IMR-90 (cell line): ENCODE results near the gene SNAP25. TPM values are rescaled to one million over a fixed set of nuclear protein-coding genes. Genes with fewer than 3 reads are reported as not detected.

Experiments used
- ATAC-seq: fragments of 200-7000 bp; cut with Tn5 transposase; 2 replicates; pipeline ENCODE4 v1.9.1; 2020; ENCODE audit warnings: low read depth, mild to moderate bottlenecking, moderate library complexity
- BruUV-seq: library from RNA; stranded (reverse); fragments of 400-500 nt; replicated peaks from 2 replicates; lab custom pipeline; 2021; lab: Mats Ljungman, UMichigan
- CTCF ChIA-PET: fragments of 300-600 bp; formaldehyde crosslinking; extraction: SDS; loops from one replicate; lab custom pipeline; 2021; ENCODE audit warnings: antibody characterized with exemption; lab: Yijun Ruan, JAX
- POLR2A ChIA-PET: fragments of 300-600 bp; sonication (Branson Sonifier 250); formaldehyde crosslinking; loops from one replicate; lab custom pipeline; 2022; ENCODE audit warnings: antibody characterized with exemption; ENCODE audit not compliant: unreplicated experiment; lab: Charles Lee
- DNase-seq: peaks from one replicate; pipeline ENCODE4 v3.0.0; 2013
- H2AFZ ChIP-seq: replicated peaks from 2 replicates; pipeline ENCODE3; 2013; ENCODE audit warnings: low read length, mild to moderate bottlenecking; ENCODE audit not compliant: poor library complexity
- H2AK5ac ChIP-seq: 2 replicates; pipeline ENCODE4 v1.6.1; 2013; ENCODE audit warnings: low read depth, low read length, inconsistent platforms
- H2AK9ac ChIP-seq: replicated peaks from 2 replicates; pipeline ENCODE3; 2013; ENCODE audit warnings: mild to moderate bottlenecking, low read depth, low read length, moderate library complexity; ENCODE audit not compliant: poor library complexity
- H2BK120ac ChIP-seq: 2 replicates; pipeline ENCODE4 v1.6.1; 2013; ENCODE audit warnings: low read depth, low read length, inconsistent platforms
- H2BK15ac ChIP-seq: 3 replicates; pipeline ENCODE4 v1.6.1; 2013; ENCODE audit warnings: low read depth, low read length, inconsistent platforms
- H2BK20ac ChIP-seq: 2 replicates; pipeline ENCODE4 v1.6.1; 2013; ENCODE audit warnings: low read depth, mild to moderate bottlenecking, inconsistent platforms, low read length, moderate library complexity
- H2BK5ac ChIP-seq: 2 replicates; pipeline ENCODE4 v1.6.1; 2013; ENCODE audit warnings: mild to moderate bottlenecking, low read depth, low read length, inconsistent platforms; ENCODE audit not compliant: poor library complexity, severe bottlenecking
- H3K14ac ChIP-seq: replicated peaks from 2 replicates; pipeline ENCODE4 v1.6.1; 2013; ENCODE audit warnings: low read depth, low read length, inconsistent platforms
- H3K18ac ChIP-seq: 2 replicates; pipeline ENCODE4 v1.6.1; 2013; ENCODE audit warnings: low read depth, low read length, control low read depth
- H3K23ac ChIP-seq: 2 replicates; pipeline ENCODE4 v1.6.1; 2013; ENCODE audit warnings: low read depth, low read length, inconsistent platforms
- H3K27ac ChIP-seq: 2 replicates; pipeline ENCODE4 v1.5.1; 2013; ENCODE audit warnings: mild to moderate bottlenecking, control low read depth, low read length; ENCODE audit not compliant: insufficient read depth
- H3K27me3 ChIP-seq: 2 replicates; pipeline ENCODE4 v1.6.1; 2013; ENCODE audit warnings: low read length; ENCODE audit not compliant: control insufficient read depth, insufficient read depth
- H3K36me3 ChIP-seq: 2 replicates; pipeline ENCODE4 v1.6.1; 2013; ENCODE audit warnings: low read length, mixed read lengths; ENCODE audit not compliant: control insufficient read depth, insufficient read depth
- H3K4ac ChIP-seq: 2 replicates; pipeline ENCODE4 v1.6.1; 2013; ENCODE audit warnings: low read depth, low read length, inconsistent platforms
- H3K4me1 ChIP-seq: 2 replicates; pipeline ENCODE4 v1.6.1; 2013; ENCODE audit warnings: low read length, mixed read lengths; ENCODE audit not compliant: control insufficient read depth, insufficient read depth
- H3K4me2 ChIP-seq: 2 replicates; pipeline ENCODE4 v1.6.1; 2013; ENCODE audit warnings: low read depth, mild to moderate bottlenecking, control low read depth, low read length, moderate library complexity
- H3K4me3 ChIP-seq: 2 replicates; pipeline ENCODE4 v1.5.1; 2013; ENCODE audit warnings: low read depth, mild to moderate bottlenecking, control low read depth, low read length, moderate library complexity; ENCODE audit not compliant: insufficient read depth
- H3K56ac ChIP-seq: 2 replicates; pipeline ENCODE4 v1.6.1; 2013; ENCODE audit warnings: low read length, inconsistent platforms; ENCODE audit not compliant: insufficient read depth; ENCODE audit errors: extremely low read depth
- H3K79me1 ChIP-seq, 2 experiments: 2 replicates each; pipeline ENCODE4 v1.6.1; 2013; ENCODE audit warnings: low read length in 2 of 2, inconsistent platforms in 1 of 2, low read depth in 1 of 2
- H3K9ac ChIP-seq: 2 replicates; pipeline ENCODE4 v1.6.1; 2013; ENCODE audit warnings: low read depth, low read length, control low read depth
- H3K9me1 ChIP-seq: 2 replicates; pipeline ENCODE4 v1.6.1; 2013; ENCODE audit warnings: low read length, inconsistent platforms; ENCODE audit not compliant: insufficient read depth
- H3K9me3 ChIP-seq: 2 replicates; pipeline ENCODE4 v1.6.1; 2013; ENCODE audit warnings: low read length; ENCODE audit not compliant: control insufficient read depth, insufficient read depth
- H4K20me1 ChIP-seq: 2 replicates; pipeline ENCODE4 v1.6.1; 2013; ENCODE audit warnings: low read length, inconsistent platforms; ENCODE audit not compliant: insufficient read depth
- H4K5ac ChIP-seq: 2 replicates; pipeline ENCODE4 v1.6.1; 2013; ENCODE audit warnings: mild to moderate bottlenecking, low read depth, low read length, control low read depth
- H4K8ac ChIP-seq, 2 experiments: 2 replicates each; pipeline ENCODE4 v1.6.1; 2013; ENCODE audit warnings: low read depth in 2 of 2, low read length in 2 of 2, control low read depth in 1 of 2, inconsistent platforms in 1 of 2
- H4K91ac ChIP-seq: 2 replicates; pipeline ENCODE4 v1.6.1; 2013; ENCODE audit warnings: low read depth, low read length, inconsistent platforms; ENCODE audit not compliant: insufficient read depth
- CTCF ChIP-seq: conservative IDR thresholded peaks from 2 replicates; pipeline ENCODE4 v1.5.1; 2012; ENCODE audit warnings: mild to moderate bottlenecking, low read depth, low read length, improper control_type of control experiment
- MAFK ChIP-seq: IDR thresholded peaks from 2 replicates; pipeline ENCODE4 v1.6.1; 2012; ENCODE audit warnings: low read depth, low read length, improper control_type of control experiment
- WGBS, 2 experiments: methylation state at CpG; one replicate each; pipeline versions ENCODE4 v1.1.5 to v1.1.7; 2013; ENCODE audit warnings: missing lambda C conversion rate in 2 of 2; ENCODE audit not compliant: insufficient read length in 1 of 2; ENCODE audit errors: extremely low coverage in 2 of 2; 5-methylcytosine and 5-hydroxymethylcytosine counted together
- dilution Hi-C: fragments of 300-500 bp; cut with HindIII; formaldehyde crosslinking; loops from one replicate; pipeline ENCODE4 v1.14.3; 2018; ENCODE audit warnings: low sequenced_read_pairs; ENCODE audit not compliant: unreplicated experiment
- in situ Hi-C: fragments of 300-500 bp; cut with MboI; formaldehyde crosslinking; loops from 3 replicates; pipeline ENCODE4 v1.14.3; 2019; ENCODE audit warnings: low sequenced_read_pairs, inconsistent platforms, mixed read lengths
- intact Hi-C: fragments of 100-400 bp; cut with micrococcal nuclease; formaldehyde crosslinking; loops from 2 replicates; pipeline ENCODE4 v1.10.0; 2022
- polyA plus RNA-seq, 3 experiments: library from polyadenylated mRNA; depleted of rRNA; stranded (reverse); fragments of >200 nt; gene quantifications; 2 replicates each; pipeline ENCODE4 v1.2.3, GENCODE V29; 2012; ENCODE audit warnings: low replicate concordance in 1 of 3
- total RNA-seq: library from RNA; depleted of rRNA; stranded (reverse); fragments of >200 nt; gene quantifications from 2 replicates; pipeline ENCODE4 v1.2.3, GENCODE V29; 2012

Gene SNAP25
- total and polyA plus RNA-seq, 2 of the 4 experiments (the other 2 are of a cell fraction) = 1.1 to 2.8 TPM

- H2BK5ac ChIP-seq = no peak overlapping the region
- POLR2A ChIA-PET = no interaction called here
Observed at GRCh38 chr20:10179574-10180298, 38.9 kb upstream of the SNAP25 start.

More at GRCh38 chr20:10179574-10180298, 38.9 kb upstream of the SNAP25 start:
- Histone ChIP-seq H3K23ac (no peak overlapping the region), H3K4me1 (peaks cover 3% of the 10 kb centered on the region), H4K5ac (no peak overlapping the region), H4K8ac (no peak overlapping the region), H3K9ac (no peak overlapping the region), H3K79me1 (no peaks in the 10 kb centered on the region), H2AFZ (no peak overlapping the region), H2BK20ac (peak overlapping the region; percentile 9; the same call in 1 of the 2 replicates), H4K20me1 (peaks cover 3% of the 10 kb centered on the region; the same call in 1 of the 2 replicates), H3K9me3 (no peaks in the 10 kb centered on the region), H3K4me2 (no peak overlapping the region), H2BK15ac (0 out of 3 replicates have a peak overlapping the region, but pooled peaks have one; percentile 44), H3K27ac (peak overlapping the region; percentile 60; the same call in 1 of the 2 replicates), H3K36me3 (no peaks in the 10 kb centered on the region), H3K27me3 (no peaks in the 10 kb centered on the region), H4K91ac (no peak overlapping the region; the same call in 1 of the 2 replicates), H3K9me1 (peaks cover 5% of the 10 kb centered on the region; the same call in 1 of the 2 replicates), H2BK120ac (no peak overlapping the region), H2AK5ac (no peak overlapping the region), H3K4me3 (no peak overlapping the region), H3K18ac (peak overlapping the region; percentile 81), H3K56ac (no peak overlapping the region), H3K14ac (no peak overlapping the region), H2AK9ac (no peak overlapping the region), H3K4ac (no peak overlapping the region)
- no CpG with 5 or more reads among the region's 4 CpGs for WGBS, 2 experiments
- ATAC-seq (0 out of 2 replicates have a peak, but pooled peaks have one; percentile 18), DNase-seq (peak; percentile 26)
- dilution Hi-C loops (no loop called here), in situ Hi-C loops (no loop called here), intact Hi-C loops (no loop called here)
- BruUV-seq = no TSS peak
- TF ChIP-seq CTCF (peak; percentile 19; the same call in 1 of the 2 replicates), MAFK (no peak)
- CTCF ChIA-PET = interaction anchor here (0.5 to 2.1 kb wide), 10 partner anchors 11 to 505 kb away, joined by 3 to 9 read pairs (median 3); no protein-coding TSS in a partner anchor
